ENCODE results near the gene CXCR5.

GRCh38 chr11:118870396-118871343 is 13.0 kb upstream of the CXCR5 start:
- TF ChIP-seq POLR2AphosphoS5 (IDR thresholded peaks at IDR 0.05; ENCODE audit: borderline replicate concordance, low read depth, low read length) = no peak
- TF ChIP-seq EZH2 (IDR thresholded peaks at IDR 0.05) = no peak
- TF ChIP-seq FOXP2 (optimal IDR thresholded peaks at IDR 0.05; ENCODE audit: control extremely low read depth, extremely low read length, insufficient read depth) = no peak
